ENCODE data around the gene KHK.

DNA sequence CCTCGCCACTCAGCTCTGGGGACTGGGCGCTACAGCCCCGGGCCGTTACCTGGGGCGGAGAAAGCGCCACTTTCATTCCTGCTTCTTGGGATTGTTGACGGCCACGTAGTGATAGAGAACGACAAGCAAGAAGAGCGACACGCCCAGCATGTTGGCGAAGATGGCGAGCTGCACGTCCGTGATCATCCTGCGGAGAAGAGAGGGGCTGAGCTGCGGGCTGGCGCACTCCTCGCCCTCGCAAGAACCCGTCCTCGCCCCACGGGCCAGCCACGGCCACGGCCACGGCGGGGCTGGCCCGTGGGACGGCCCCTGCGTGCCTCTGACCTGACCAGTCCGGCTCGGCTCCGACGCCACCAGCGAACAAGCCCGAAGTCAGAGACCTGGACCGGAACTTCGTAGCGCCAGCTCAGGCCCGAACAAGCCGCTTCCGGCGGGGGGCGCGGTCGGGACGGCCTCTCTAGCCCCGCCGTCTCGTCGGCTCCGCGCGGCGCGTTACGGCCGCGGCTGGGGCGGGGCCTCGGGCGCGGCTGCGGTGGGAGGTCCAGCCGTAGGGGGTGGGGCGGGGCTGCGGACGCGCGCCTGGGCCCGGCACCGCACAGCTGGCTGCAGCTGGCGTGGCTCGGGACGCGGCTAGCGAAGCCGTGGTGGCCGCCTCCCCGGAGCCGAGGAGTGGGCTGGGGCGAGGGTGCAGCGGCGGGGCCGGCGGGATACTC is 15.1 kb upstream of the KHK start, which contains the start of gene OST4:
- TF ChIP-seq, protein P1, sequence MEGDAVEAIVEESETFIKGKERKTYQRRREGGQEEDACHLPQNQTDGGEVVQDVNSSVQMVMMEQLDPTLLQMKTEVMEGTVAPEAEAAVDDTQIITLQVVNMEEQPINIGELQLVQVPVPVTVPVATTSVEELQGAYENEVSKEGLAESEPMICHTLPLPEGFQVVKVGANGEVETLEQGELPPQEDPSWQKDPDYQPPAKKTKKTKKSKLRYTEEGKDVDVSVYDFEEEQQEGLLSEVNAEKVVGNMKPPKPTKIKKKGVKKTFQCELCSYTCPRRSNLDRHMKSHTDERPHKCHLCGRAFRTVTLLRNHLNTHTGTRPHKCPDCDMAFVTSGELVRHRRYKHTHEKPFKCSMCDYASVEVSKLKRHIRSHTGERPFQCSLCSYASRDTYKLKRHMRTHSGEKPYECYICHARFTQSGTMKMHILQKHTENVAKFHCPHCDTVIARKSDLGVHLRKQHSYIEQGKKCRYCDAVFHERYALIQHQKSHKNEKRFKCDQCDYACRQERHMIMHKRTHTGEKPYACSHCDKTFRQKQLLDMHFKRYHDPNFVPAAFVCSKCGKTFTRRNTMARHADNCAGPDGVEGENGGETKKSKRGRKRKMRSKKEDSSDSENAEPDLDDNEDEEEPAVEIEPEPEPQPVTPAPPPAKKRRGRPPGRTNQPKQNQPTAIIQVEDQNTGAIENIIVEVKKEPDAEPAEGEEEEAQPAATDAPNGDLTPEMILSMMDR (IDR thresholded peaks at IDR 0.05) = peak in 1 of 3 donors; percentile 23
- TF ChIP-seq POLR2A (IDR thresholded peaks at IDR 0.05) = peak; percentile 75
